Suprapubic skin (tissue), 3 donors: ENCODE results near the gene C2CD2L.

Source experiments
- POLR2AphosphoS5 ChIP-seq, 3 donors: sonication (generic); formaldehyde crosslinking; IDR thresholded peaks; one replicate each; pipeline ENCODE4 v1.6.1; 2017; ENCODE audit warnings: antibody characterized with exemption in 3 of 3
- TF ChIP-seq, protein P1 (sequence below), 2 donors: fragments of 200-600 bp in 1 of 2; fragments of 450-650 bp in 1 of 2; sonication (generic) in 1 of 2; IDR thresholded peaks; one replicate each; pipeline ENCODE4 v1.5.1; 2016 to 2019; ENCODE audit warnings: antibody characterized with exemption in 2 of 2, mild to moderate bottlenecking in 1 of 2, moderate library complexity in 1 of 2

GRCh38 chr11:119134389-119134978 is 27.3 kb downstream of the C2CD2L start:
- TF ChIP-seq, protein P1, sequence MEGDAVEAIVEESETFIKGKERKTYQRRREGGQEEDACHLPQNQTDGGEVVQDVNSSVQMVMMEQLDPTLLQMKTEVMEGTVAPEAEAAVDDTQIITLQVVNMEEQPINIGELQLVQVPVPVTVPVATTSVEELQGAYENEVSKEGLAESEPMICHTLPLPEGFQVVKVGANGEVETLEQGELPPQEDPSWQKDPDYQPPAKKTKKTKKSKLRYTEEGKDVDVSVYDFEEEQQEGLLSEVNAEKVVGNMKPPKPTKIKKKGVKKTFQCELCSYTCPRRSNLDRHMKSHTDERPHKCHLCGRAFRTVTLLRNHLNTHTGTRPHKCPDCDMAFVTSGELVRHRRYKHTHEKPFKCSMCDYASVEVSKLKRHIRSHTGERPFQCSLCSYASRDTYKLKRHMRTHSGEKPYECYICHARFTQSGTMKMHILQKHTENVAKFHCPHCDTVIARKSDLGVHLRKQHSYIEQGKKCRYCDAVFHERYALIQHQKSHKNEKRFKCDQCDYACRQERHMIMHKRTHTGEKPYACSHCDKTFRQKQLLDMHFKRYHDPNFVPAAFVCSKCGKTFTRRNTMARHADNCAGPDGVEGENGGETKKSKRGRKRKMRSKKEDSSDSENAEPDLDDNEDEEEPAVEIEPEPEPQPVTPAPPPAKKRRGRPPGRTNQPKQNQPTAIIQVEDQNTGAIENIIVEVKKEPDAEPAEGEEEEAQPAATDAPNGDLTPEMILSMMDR (IDR thresholded peaks at IDR 0.05): peak in 1 of 2 donors; percentile 59
- TF ChIP-seq POLR2AphosphoS5 (IDR thresholded peaks at IDR 0.05): no peak
